HepG2 (cell line): ENCODE data around the gene GON4L. TPM values are rescaled to one million over a fixed set of nuclear protein-coding genes. Genes with fewer than 3 reads are reported as not detected.

ENCODE experiments used
- ATAC-seq: fragments of 200-7000 bp; cut with Tn5 transposase; 3 replicates; pipeline ENCODE4 v1.9.1; 2020; ENCODE audit warnings: mild to moderate bottlenecking, moderate library complexity
- BruUV-seq: library from RNA; stranded (reverse); fragments of 400-500 nt; replicated peaks from 2 replicates; lab custom pipeline; 2021; lab: Mats Ljungman, UMichigan
- CTCF ChIA-PET: fragments of 300-600 bp; formaldehyde crosslinking; extraction: SDS; loops from one replicate; lab custom pipeline; 2021; ENCODE audit warnings: low total read pairs, inconsistent platforms, low intra/inter-chr PET ratio; lab: Yijun Ruan, JAX
- POLR2A ChIA-PET: fragments of 350-600 bp; sonication (Branson Sonifier 250); formaldehyde crosslinking; loops from one replicate; lab custom pipeline; 2020; ENCODE audit warnings: antibody characterized with exemption, inconsistent platforms; lab: Yijun Ruan, JAX
- DNase-seq: peaks from one replicate; pipeline ENCODE4 v3.0.0-alpha.2; 2015; ENCODE audit warnings: low spot score
- FAIRE-seq: peaks from 3 replicates; lab custom pipeline; 2011; peaks lifted over from hg19 to GRCh38; lab: Jason Lieb, UNC
- H2AFZ ChIP-seq: one replicate; pipeline ENCODE4 v1.6.1; 2011; ENCODE audit warnings: low read length, inconsistent platforms
- H3K27ac ChIP-seq: fragments of 300-600 bp; 3 replicates; pipeline ENCODE4 v1.8.0; 2011; ENCODE audit warnings: mixed run types, mild to moderate bottlenecking, mixed read lengths, low read length, inconsistent platforms; ENCODE audit not compliant: insufficient read depth; ENCODE audit errors: extremely low read length
- H3K27me3 ChIP-seq, 2 experiments: fragments of 200-600 bp in 1 of 2; 2 replicates in 1 of 2; 3 replicates in 1 of 2; pipeline versions ENCODE4 v1.6.0 to v1.8.0; 2011; ENCODE audit warnings: low read length in 2 of 2, mild to moderate bottlenecking in 2 of 2, moderate library complexity in 2 of 2, inconsistent platforms in 1 of 2; ENCODE audit not compliant: insufficient read depth in 2 of 2, control insufficient read depth in 1 of 2
- H3K36me3 ChIP-seq, 2 experiments: fragments of 200-600 bp in 1 of 2; replicated peaks in 1 of 2; 2 replicates in 1 of 2; 3 replicates in 1 of 2; pipeline versions ENCODE4 v1.5.1 to v1.8.0; 2011; ENCODE audit warnings: low read length in 2 of 2, inconsistent platforms in 1 of 2; ENCODE audit not compliant: insufficient read depth in 2 of 2, control insufficient read depth in 1 of 2
- H3K4me1 ChIP-seq: 2 replicates; pipeline ENCODE4 v1.5.1; 2012; ENCODE audit warnings: low read length, inconsistent platforms; ENCODE audit not compliant: insufficient read depth
- H3K4me2 ChIP-seq: 2 replicates; pipeline ENCODE4 v1.6.0; 2011; ENCODE audit warnings: low read depth, low read length, inconsistent platforms
- H3K4me3 ChIP-seq, 3 experiments: fragments of 200-600 bp in 1 of 3; sonication (generic), shearing (Covaris generic) in 1 of 3; replicated peaks in 1 of 3; 2 replicates each; pipeline ENCODE4 v1.5.1; 2011 to 2016; ENCODE audit warnings: low read length in 3 of 3, inconsistent platforms in 2 of 3, low read depth in 2 of 3, mild to moderate bottlenecking in 2 of 3, control low read depth in 1 of 3, mixed read lengths in 1 of 3; ENCODE audit not compliant: insufficient read depth in 1 of 3
- H3K79me2 ChIP-seq: one replicate; pipeline ENCODE4 v1.6.1; 2011; ENCODE audit warnings: low read length, inconsistent platforms; ENCODE audit not compliant: insufficient read depth
- H3K9ac ChIP-seq: 2 replicates; pipeline ENCODE4 v1.6.0; 2011; ENCODE audit warnings: mild to moderate bottlenecking, low read depth, low read length, inconsistent platforms; ENCODE audit not compliant: insufficient read depth
- H3K9me3 ChIP-seq: 2 replicates; pipeline ENCODE4 v1.5.1; 2012; ENCODE audit warnings: mild to moderate bottlenecking, low read length
- H4K20me1 ChIP-seq: 2 replicates; pipeline ENCODE4 v1.6.0; 2011; ENCODE audit warnings: inconsistent platforms, mild to moderate bottlenecking, low read length, moderate library complexity; ENCODE audit not compliant: insufficient read depth
- ADNP ChIP-seq: sonication (generic); formaldehyde crosslinking; IDR thresholded peaks from 2 replicates; pipeline ENCODE4 v1.4.0; 2020; ENCODE audit warnings: missing genetic modification reagents
- MTA1 ChIP-seq: sonication (generic); formaldehyde crosslinking; IDR thresholded peaks from 2 replicates; pipeline ENCODE4 v1.4.0; 2020; ENCODE audit warnings: missing genetic modification reagents, mild to moderate bottlenecking, borderline replicate concordance
- MYC ChIP-seq: sonication (generic); formaldehyde crosslinking; IDR thresholded peaks from 2 replicates; pipeline ENCODE4 v1.9.0; 2021; ENCODE audit warnings: missing genetic modification reagents, borderline replicate concordance
- RARG ChIP-seq: sonication (generic); formaldehyde crosslinking; IDR thresholded peaks from 2 replicates; pipeline ENCODE4 v1.4.0; 2020; ENCODE audit warnings: low read depth, mild to moderate bottlenecking, missing genetic modification reagents
- ZBTB38 ChIP-seq: sonication (generic); formaldehyde crosslinking; IDR thresholded peaks from 2 replicates; pipeline ENCODE4 v1.5.1; 2020; ENCODE audit warnings: mild to moderate bottlenecking, missing genetic modification reagents
- ZMYM4 ChIP-seq: sonication (generic); formaldehyde crosslinking; IDR thresholded peaks from 2 replicates; pipeline ENCODE4 v1.8.1; 2023; ENCODE audit warnings: mild to moderate bottlenecking, missing genetic modification reagents
- ZNF441 ChIP-seq: sonication (generic); formaldehyde crosslinking; IDR thresholded peaks from 2 replicates; pipeline ENCODE4 v1.7.0; 2021; ENCODE audit warnings: missing genetic modification reagents, borderline replicate concordance
- ZNF549 ChIP-seq: sonication (generic); formaldehyde crosslinking; IDR thresholded peaks from 2 replicates; pipeline ENCODE4 v1.5.0; 2020; ENCODE audit warnings: missing genetic modification reagents
- ZNF552 ChIP-seq: sonication (generic); formaldehyde crosslinking; IDR thresholded peaks from 2 replicates; pipeline ENCODE4 v1.9.0; 2022; ENCODE audit warnings: missing genetic modification reagents, mild to moderate bottlenecking, borderline replicate concordance
- ZNF678 ChIP-seq: sonication (generic); formaldehyde crosslinking; IDR thresholded peaks from 2 replicates; pipeline ENCODE4 v1.4.0; 2020; ENCODE audit warnings: mild to moderate bottlenecking, missing genetic modification reagents
- ZSCAN25 ChIP-seq: sonication (generic); formaldehyde crosslinking; IDR thresholded peaks from 2 replicates; pipeline ENCODE4 v1.8.0; 2022; ENCODE audit warnings: mild to moderate bottlenecking, missing genetic modification reagents
- WGBS: methylation state at CpG from one replicate; pipeline ENCODE4 v1.1.6; 2017; ENCODE audit warnings: low lambda C conversion rate; 5-methylcytosine and 5-hydroxymethylcytosine counted together
- in situ Hi-C: cut with HindIII; loops from 2 replicates; pipeline ENCODE4 v1.10.0; 2017; ENCODE audit warnings: low pct_unique_long_range_greater_than_20kb; ENCODE audit not compliant: extremely low pct_ligation_motif_present
- intact Hi-C: fragments of 100-400 bp; cut with micrococcal nuclease; formaldehyde crosslinking; loops from one replicate; pipeline ENCODE4 v1.10.0; 2022; ENCODE audit not compliant: unreplicated experiment
- polyA plus RNA-seq, 8 experiments: library from polyadenylated mRNA; depleted of rRNA in 3 of 8; stranded (reverse) in 7 of 8; unstranded in 1 of 8; fragments of >200 nt; fragmentation: Illumina TruSeq in 4 of 8; extraction: Trizol in 4 of 8; gene quantifications; 2 replicates each; pipeline versions ENCODE4 v1.2.1 to v1.2.3, GENCODE V29; 2011 to 2016; ENCODE audit warnings: low read depth in 4 of 8, missing spikeins in 1 of 8, mixed read lengths in 1 of 8; ENCODE audit not compliant: insufficient read depth in 1 of 8
- total RNA-seq, 5 experiments: library from RNA; depleted of rRNA; stranded (reverse); fragments of >200 nt; fragmentation: Illumina TruSeq; extraction: Trizol; gene quantifications; 2 replicates each; pipeline ENCODE4 v1.2.3, GENCODE V29; 2016; ENCODE audit warnings: low read depth in 1 of 5
- TF ChIP-seq, protein P1 (sequence below): sonication (generic); formaldehyde crosslinking; IDR thresholded peaks from 2 replicates; pipeline ENCODE4 v1.4.0; 2020; ENCODE audit warnings: low read depth, mild to moderate bottlenecking, missing genetic modification reagents
- TF ChIP-seq, protein P2 (sequence below): sonication (generic); formaldehyde crosslinking; IDR thresholded peaks from 2 replicates; pipeline ENCODE4 v1.4.0; 2020; ENCODE audit warnings: missing genetic modification reagents
- TF ChIP-seq, protein P3 (sequence below): sonication (generic); formaldehyde crosslinking; conservative IDR thresholded peaks from 2 replicates; pipeline ENCODE4 v1.8.0; 2022; ENCODE audit warnings: mild to moderate bottlenecking, moderate library complexity, missing genetic modification reagents

The GON4L gene
- total and polyA plus RNA-seq, 2 of the 13 experiments (the other 11 are each of a cell fraction or from before 2014, with no cell fraction given): 14.6 to 19.6 TPM

GRCh38 chr1:155760751-155761475, 96.1 kb downstream of the GON4L start:
- ATAC-seq (no peak), DNase-seq (no peak), FAIRE-seq (no peak)
- H4K20me1 ChIP-seq: no peaks in the 10 kb centered on the region
- H3K9ac ChIP-seq: no peak overlapping the region
- 97% methylated on average over 2 of the region's 2 CpGs for WGBS
- no peaks in the 10 kb centered on the region for H3K79me2 ChIP-seq
- ChIA-PET POLR2A (no interaction called here), CTCF (no interaction called here)
- in situ Hi-C loops: no loop called here
- H2AFZ ChIP-seq: no peak overlapping the region
- no peaks in the 10 kb centered on the region for H3K9me3 ChIP-seq
- H3K4me3 ChIP-seq: no peak overlapping the region
- H3K4me2 ChIP-seq: no peak overlapping the region
- no peak overlapping the region for H3K27ac ChIP-seq
- no TSS peak for BruUV-seq
- no peaks in the 10 kb centered on the region for H3K27me3 ChIP-seq
- peaks cover 12 to 45% of the 10 kb centered on the region in 2 experiments; a peak in 4 of 5 replicates for H3K36me3 ChIP-seq
- TF ChIP-seq ZBTB38 (no peak), ZSCAN25 (no peak), ZNF441 (no peak), MTA1 (CRISPR knock-in tag) (no peak), ZNF678 (no peak), ZNF552 (CRISPR knock-in tag) (no peak), ZNF549 (CRISPR knock-in tag) (no peak), RARG (CRISPR knock-in tag) (no peak), ADNP (CRISPR knock-in tag) (no peak), ZMYM4 (CRISPR knock-in tag) (no peak), MYC (no peak)
- TF ChIP-seq, protein P1, sequence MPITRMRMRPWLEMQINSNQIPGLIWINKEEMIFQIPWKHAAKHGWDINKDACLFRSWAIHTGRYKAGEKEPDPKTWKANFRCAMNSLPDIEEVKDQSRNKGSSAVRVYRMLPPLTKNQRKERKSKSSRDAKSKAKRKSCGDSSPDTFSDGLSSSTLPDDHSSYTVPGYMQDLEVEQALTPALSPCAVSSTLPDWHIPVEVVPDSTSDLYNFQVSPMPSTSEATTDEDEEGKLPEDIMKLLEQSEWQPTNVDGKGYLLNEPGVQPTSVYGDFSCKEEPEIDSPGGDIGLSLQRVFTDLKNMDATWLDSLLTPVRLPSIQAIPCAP: no peak
- TF ChIP-seq, protein P2, sequence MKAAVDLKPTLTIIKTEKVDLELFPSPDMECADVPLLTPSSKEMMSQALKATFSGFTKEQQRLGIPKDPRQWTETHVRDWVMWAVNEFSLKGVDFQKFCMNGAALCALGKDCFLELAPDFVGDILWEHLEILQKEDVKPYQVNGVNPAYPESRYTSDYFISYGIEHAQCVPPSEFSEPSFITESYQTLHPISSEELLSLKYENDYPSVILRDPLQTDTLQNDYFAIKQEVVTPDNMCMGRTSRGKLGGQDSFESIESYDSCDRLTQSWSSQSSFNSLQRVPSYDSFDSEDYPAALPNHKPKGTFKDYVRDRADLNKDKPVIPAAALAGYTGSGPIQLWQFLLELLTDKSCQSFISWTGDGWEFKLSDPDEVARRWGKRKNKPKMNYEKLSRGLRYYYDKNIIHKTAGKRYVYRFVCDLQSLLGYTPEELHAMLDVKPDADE: no peak
- TF ChIP-seq, protein P3, sequence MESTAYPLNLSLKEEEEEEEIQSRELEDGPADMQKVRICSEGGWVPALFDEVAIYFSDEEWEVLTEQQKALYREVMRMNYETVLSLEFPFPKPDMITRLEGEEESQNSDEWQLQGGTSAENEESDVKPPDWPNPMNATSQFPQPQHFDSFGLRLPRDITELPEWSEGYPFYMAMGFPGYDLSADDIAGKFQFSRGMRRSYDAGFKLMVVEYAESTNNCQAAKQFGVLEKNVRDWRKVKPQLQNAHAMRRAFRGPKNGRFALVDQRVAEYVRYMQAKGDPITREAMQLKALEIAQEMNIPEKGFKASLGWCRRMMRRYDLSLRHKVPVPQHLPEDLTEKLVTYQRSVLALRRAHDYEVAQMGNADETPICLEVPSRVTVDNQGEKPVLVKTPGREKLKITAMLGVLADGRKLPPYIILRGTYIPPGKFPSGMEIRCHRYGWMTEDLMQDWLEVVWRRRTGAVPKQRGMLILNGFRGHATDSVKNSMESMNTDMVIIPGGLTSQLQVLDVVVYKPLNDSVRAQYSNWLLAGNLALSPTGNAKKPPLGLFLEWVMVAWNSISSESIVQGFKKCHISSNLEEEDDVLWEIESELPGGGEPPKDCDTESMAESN (CRISPR knock-in tag): no peak
- H3K4me1 ChIP-seq: no peaks in the 10 kb centered on the region
- intact Hi-C loops: no loop called here
